GM11168 (cell line): ENCODE data around the gene TLK2.

Experiments
- in situ Hi-C: fragments of 300-500 bp; cut with MboI; formaldehyde crosslinking; loops from one replicate; pipeline ENCODE4 v1.12.0; 2022; ENCODE audit warnings: low sequenced_read_pairs; ENCODE audit not compliant: unreplicated experiment

TLK2 gene

DNA sequence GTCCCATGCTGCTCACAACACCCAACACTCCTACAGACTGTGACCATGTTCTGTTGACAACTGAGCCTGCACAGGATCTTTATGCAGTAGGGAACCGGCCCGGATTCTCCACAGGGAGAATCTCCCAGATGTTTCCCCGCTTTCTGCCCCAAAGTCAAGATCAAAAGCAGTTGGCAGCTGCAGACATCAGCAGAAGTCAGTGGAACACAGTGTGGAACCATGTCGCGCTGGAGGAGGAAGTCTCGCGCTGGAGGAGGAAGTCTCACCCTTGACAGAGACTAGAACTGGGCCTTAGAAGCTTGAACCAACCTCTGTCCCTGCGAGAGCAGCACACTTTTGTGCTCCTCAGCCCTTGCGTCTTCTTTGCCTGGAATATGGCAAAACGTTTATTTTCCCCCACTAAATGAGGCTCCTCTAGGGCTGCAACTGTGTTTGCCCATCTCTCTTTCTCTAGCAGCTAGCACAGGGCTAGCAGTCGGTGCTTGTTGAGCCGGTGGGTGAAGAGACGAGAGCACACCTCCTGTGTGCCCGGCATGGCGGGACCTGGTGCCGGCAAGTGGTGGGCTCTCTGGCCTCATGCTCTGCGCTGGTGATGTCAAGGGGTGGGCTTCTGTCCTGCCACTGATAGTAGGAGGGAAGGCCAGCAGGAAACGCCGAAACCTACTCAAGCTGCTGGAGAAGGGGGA lies 146.7 kb downstream of the TLK2 start:
- in situ Hi-C loops, result no loop called here

DNA sequence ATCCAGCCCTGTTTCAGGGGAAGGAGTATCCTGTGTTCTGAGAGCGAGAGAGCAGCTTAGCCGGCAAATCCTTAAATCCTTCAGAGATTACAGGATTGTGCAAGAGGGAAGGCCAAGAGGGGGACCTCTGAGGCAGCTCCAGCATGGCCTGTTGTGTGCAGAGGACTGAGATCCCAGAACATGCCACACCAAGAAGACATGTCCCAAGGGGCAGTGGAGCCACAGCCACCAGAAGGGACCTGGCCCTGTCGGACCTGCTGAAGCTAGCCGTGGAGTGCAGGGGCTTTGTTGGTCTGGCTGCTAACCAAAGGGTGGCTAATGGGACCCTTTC lies 147.2 kb downstream of the TLK2 start:
- in situ Hi-C loops, result no loop called here

DNA sequence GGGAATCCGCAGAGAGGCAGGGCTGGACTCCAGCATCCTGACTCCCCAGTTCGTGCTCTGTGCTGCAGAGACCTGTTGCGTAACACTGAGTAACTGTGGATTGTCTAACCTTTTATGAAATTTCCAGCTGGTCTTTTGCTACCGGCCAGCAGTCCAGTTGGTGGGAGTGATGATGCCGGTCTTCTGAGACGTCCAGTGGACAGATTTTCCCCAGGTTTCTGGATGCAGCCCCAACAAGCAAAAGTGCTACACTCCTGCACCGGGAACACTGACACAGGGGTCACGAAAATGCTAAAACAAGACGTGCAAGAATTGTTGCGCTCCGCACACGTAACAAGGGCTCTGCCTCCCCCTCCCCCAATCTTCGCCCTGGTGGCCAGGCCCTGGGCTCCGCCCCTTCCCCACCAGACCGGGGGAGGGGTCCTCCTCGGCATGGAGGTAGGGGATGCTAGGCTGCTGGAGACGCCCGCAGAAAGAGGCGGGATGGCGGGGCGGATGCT lies 148.1 kb downstream of the TLK2 start:
- in situ Hi-C loops, result no loop called here

DNA sequence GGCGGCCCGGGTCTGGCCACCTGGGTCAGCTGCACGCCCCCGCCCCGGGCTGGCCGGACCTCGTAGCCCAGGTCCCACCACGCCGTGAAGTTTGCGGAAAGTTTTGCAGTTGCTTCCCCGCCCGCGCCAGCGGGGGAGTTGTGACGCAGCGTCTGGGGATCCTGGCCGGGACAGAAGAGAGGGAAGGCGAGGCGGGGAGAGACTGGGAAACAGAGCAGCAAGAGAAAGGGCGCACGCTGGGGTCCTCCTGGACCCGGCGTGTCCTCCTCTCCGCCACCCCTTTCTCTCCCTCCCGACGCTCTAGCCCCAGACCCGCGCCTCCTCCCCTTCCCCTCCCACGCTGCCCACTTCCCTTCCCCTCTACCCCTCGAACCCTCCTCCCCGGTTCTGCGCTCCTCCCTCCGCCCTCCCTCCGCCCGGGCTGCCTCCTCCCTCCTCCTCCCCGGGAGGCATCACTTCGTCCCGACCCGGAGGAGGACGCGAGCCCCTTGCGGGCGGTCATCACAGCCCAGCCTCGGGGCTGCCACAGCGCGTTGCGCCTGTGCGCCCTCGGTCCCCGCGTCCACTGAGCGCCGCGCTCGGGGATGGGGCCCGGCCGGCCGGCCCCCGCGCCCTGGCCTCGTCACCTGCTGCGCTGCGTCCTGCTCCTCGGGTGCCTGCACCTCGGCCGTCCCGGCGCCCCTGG lies 148.7 kb downstream of the TLK2 start, which contains the start of gene MRC2:
Gene MRC2 (plus strand): TSS at position 452 of the 685 bp plus-strand sequence. CDS start 133 bp downstream, at position 585.
- in situ Hi-C loops, result no loop called here

DNA sequence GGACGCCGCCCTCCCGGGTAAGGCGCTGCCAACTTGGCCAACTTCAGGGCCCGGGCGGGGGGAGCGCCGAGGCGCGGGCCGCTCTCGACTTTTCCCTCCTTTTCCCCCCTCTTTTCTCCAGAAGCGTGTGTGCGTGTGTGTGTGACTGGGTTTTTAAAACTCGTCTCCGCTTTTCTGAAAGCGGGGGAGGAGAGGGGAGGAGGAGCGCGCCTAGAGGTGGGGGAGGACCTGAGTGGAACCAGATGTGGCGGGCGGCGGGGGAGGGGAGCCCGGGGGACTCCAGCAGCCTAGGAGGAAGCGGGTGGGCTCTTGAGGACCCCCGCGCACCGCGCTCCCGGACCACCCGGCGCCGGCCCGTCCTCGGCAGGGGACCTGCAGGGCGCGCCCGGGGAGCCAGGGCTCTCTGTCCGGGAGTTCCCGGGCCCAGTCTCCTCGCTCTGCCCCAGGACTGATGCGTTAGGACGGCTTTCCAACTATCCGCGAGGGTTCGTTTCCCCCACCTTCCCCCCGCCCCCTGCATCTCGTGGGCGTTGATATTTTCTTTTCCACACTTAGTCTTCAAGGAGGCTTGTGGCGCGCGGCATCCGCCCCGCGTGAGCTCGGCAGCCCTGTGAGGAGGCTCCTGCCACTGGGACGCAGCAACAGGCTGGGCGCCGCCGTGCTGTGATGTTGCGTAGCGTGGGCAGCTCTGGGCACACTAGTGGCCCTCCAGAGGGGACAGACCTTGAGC lies 149.4 kb downstream of the TLK2 start:
- in situ Hi-C loops, result no loop called here

DNA sequence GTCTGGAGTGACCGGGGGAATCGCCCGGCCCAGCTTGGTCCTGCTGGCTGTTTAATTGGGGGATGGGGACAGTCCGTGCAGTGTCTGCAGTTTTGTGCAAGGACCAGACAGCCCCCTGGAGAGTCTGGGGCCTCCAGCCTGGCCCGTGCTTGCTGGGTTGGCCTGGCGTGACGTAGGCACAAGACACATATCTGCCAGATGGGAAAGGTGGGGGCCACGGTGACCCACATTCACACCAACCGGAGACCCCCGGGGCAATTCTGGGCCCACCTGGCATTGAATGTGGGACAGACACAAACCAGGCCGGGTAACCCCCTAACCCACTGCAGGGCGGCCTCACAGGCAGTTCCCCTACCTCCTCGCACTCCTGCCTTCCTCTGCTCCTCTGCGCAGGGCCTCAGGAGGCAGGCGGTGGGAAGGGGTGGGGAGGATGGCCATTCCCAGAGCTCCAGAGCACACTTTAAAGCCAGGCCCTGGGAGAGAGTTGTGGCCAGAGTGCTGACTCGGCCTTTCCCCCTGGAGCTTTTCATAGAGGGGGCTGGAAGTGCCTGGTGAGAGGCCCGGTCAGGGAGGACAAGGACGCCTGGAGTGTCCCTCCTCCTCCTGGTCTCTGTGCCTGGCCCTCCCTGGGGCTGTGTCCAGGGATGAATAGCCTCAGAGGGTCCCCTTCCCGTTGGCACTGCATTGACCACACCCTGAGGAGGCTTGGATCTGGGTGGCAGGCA lies 150.4 kb downstream of the TLK2 start:
- in situ Hi-C loops, result no loop called here

DNA sequence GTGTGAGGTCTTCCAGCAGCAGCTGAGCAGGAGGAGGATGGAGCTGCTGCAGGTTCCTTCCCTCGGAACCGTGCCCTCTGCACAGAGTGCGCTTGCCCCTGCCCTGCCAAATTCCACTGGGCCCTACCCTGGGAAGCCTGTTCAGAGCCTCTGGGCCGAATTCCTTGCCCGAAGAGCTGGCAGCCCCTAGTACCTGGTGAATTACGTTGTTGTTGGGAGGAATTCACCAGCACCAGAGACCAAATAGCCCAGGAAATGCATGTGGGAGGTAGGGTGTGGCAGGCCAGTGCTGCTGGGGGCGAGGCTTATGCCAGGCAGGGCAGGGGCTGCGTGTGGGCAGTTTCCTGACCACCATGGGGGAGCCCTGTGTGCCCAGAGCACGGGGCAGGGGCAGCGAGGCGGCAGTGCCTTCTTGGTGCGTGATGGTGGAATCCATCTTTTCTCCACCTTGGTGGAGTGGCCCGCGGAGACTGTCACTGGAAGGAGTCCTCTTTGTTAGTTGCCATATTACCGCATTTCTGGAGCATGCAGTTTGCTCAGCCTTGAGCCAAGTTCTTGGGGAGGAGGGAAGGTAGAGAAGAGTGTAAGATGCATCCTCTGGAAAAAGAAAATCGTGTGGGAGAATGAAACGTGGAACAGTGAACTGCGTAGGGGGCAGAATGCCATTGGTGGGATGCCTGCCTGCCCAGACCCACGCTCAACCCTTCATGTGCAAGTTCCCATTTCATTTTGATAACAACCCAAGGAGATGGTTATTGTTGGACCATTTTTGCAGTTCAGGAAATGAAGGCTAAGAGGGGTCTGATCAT lies 151.1 kb downstream of the TLK2 start:
- in situ Hi-C loops, result no loop called here

- in situ Hi-C loops, result no loop called here
Measured at GRCh38 chr17:62630365-62631085, 151.9 kb downstream of the TLK2 start.

DNA sequence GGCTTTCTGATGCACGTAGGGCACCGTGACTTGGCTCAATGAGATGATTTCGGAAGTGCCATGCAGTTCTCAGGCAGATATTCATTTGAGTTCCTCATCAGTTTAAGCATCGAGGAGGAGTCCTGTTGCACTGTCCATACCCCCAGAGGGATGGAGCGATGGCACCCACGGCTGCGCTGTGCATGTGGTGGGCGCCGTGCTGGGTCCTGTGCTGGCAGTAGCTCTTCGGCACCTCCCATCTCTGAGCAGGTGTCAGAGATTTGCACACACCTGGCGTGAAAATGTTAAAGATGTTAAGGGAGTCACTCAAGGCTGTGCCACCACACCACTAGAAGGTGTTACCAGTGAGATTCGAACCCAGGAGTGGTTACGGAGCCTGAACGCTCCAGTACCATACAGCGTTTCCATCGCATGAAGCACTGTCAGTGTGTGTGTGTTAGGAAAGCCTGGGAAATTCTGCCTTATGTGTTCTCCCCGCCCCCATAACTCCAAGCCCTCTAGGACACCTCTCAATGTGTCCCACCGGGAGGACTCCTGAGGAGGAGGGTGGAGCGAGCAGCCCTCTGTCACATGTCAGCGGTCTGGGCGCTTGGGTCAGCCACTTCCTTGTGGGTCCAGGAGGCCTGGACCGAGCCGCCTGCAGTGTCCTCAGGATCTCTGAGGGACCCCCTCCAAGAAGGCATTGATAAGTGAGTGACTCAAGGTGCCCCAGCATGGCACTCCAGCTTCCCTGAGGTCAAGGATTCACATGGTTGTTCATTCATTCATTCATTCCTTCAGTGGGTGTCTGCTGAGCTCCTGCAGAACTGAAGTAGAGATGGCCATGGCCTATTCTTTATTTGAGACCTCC lies 152.7 kb downstream of the TLK2 start:
- in situ Hi-C loops, result no loop called here

DNA sequence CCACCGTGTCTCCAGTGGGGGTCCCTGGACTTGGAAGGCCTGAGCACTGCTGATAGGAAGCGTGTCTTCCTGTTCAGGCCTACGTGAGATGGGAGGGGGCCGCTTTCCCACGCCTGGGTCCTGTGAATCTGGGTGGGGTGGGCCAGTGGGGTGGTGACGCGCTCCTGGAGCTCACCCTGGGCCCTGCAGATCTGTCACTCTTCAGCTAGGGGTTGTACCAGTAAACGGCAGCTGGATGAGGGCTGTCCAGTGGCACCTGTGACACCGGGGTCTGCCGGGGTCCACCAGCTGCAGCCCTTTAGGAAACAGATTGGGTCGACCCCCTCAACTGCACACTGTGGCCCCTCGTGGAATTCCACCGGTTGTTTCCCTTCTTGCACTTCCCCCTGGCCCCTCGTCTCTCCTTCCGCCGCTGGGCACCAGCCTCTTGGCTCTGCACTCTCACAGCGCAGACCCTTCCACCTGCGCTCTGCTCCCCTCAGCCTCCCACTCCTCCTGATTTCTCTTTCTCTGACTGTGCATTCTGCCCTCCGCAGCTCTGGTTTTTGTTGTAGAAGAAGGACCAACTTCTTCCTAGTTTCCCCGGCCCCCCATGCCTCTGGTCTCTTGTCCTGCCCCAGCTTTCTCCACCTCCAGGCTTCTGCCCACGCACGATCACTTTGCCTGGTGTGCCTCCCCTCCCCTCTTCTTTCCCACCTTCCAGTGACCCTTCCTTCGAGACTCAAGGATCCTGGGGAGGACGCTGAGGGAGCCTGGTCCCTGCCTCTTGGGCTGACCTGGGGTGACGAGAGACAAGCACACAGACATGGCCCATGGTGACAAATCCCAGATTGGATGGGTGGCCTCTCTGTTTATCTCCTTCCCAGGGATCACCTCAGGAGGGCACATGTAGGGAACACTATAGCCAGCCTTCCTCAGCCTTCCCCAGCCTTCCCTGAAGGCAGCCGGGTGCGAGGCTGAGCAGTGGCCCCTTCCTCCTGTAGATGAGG lies 153.6 kb downstream of the TLK2 start:
- in situ Hi-C loops, result no loop called here

GRCh38 chr17:62637809-62638208 lies 159.2 kb downstream of the TLK2 start:
- in situ Hi-C loops, result no loop called here

- in situ Hi-C loops, result no loop called here
Measured at GRCh38 chr17:62641153-62641552, 162.5 kb downstream of the TLK2 start.

GRCh38 chr17:62641951-62642350 lies 163.3 kb downstream of the TLK2 start:
- in situ Hi-C loops, result no loop called here

DNA sequence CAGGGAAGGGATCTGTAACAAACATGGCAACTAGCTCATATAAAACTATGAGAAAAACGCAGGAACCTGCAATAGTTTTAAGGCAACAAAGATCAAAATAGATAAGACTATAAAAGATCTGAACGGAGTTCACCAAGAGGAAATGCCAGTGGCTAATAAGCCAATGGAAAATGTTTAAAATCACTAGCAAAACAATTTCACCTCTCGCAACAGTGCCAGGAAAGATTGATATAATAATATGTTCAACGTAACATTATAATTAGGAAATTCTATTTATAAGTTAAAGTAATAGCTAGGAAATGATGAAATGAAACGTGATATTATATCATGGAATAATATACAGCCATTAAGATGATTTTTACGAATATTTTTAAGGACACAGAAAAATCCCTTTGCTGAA lies 164.9 kb downstream of the TLK2 start:
- in situ Hi-C loops, result no loop called here

DNA sequence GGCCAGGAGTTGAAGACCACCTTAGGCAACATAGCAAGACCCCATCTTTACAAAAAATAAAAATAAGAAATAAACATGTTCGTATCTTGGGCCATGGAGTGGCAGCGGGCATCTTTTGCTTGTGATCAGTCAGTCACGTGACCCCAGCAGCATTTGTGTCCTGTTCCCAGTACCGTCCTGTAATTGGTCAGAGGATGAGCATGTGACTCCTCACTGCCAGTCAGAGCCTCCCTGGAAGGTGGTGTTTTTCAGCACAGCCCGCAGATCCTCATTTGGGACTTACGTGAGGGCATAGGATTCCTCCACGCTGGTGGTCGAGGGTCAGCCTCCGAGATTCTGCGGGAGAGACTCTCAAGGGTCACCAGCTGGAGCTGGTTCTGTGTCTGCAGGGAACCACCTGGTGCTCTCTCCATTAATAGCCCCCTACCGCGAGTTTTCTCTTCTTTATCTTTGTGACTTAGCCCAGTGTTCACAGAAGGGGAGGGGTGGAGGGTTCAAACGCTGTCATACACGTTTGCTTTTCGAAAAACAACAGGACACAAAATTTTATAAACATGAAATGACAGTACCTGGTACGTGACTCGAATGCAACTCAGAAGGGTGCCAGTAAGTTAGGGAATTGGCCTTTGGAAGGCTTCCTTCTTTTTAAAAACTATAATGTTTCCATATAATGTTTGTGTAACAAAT lies 166.0 kb downstream of the TLK2 start:
- in situ Hi-C loops, result no loop called here

DNA sequence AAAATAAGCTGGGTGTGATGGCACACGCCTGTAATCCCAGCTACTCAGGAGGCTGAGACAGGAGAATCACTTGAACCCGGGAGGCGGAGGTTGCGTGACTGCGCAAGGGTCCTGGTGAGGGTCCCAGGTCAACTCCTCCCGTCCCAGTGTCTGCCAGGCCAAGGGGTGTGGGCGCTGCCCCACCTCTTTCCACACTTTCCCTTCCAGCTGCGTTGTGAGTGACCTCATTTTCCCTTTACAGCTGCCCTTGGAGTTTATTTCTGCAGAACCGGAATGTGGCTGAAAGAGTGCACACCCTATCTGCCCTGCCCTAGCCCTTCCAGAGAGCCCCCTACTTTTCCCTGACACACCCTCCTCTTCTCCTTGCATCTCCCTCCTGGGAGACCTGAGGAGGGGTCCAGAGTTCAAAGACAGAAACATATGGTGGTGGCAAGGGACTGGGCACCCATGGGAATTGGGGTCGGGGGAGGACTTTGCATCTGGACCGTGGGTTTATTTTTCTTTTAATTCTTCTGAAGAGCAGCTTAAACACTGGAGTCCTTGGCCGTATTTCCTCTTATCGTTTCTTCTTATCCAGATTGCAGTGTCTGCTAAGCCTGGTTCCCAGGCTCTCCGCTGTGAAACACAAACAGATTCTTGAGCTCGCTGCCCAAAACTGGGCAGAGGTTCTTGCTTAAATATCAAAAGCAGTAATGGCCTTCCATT lies 169.8 kb downstream of the TLK2 start:
- in situ Hi-C loops, result no loop called here
